GM18858 (cell line): ENCODE measurements around the gene TFAP2C.

Experiments
- ATAC-seq: cut with Tn5 transposase; IDR thresholded peaks from one replicate; pipeline ENCODE4 v1.9.1; 2021; ENCODE audit not compliant: unreplicated experiment

Gene TFAP2C

DNA sequence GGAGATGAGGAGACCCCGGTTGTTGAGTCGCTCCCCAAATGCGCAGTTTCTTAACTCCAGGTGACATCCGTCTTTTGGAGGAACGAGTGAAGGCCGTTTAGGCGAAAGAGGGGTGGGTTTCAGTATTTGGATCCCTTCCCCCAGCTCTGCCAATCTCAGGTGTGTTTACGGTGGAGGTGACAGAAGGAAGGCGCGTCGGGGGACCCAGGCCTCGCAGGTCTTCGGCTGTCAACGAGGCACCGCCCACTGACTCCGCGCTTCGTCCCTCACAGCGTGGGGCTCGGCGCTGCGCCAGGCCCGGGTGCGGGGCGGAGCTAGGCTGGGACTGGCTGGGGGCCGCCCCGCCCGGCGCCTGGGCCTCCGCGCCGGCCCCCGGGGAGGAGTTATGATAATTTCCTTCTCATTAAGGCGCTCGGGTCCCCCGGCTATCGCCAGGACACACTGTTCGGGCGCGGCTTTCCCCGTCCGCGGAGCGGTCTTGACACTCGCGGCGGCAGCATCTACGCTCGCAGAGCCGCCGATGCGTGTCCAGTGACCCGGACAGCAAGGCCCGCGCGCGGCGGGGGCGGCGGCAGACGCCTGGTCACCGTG is at the start of gene TFAP2C:
TFAP2C (plus strand) TSS at position 434 of the 591 bp plus-strand sequence. CDS start 239 bp downstream, outside the sequence.
- no peak for ATAC-seq

DNA sequence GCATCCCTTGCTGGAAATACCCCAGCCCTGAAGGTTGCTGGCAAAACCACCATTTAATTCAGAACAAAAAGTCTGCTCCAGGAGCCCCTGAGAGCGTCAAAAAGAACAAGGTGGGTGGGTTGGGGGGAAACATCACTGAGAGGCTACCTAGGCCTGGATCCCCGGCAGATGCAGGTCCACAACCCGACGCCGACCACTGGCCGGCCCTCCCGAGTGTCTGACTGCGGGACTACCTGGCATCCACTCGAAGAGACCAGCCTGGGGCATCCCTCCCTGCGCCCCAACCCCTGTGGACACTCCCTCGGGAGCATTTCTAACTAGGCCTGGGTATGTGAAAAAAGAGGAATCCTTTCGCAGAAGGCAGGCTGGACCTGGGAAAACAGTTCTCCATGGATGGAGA is 48.9 kb upstream of the TFAP2C start:
- ATAC-seq: no peak

DNA sequence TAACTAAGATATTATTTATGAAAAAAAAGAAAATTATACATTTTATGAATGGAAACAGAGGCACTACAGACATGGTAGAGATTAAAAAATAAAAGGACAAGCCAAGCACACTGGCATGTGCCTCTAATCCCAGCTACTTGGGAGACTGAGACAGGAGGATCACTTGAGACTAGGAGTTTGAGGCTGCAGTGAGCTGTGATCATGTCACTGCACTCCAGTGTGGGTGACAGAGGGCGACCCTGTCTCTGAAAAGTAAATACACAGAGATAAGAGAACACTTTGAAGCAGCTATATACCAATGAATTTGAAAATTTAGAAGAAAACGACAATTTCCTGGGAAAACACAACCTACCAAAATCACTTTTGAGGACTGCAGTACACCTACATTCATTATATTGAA is 47.4 kb upstream of the TFAP2C start:
- no peak for ATAC-seq

DNA sequence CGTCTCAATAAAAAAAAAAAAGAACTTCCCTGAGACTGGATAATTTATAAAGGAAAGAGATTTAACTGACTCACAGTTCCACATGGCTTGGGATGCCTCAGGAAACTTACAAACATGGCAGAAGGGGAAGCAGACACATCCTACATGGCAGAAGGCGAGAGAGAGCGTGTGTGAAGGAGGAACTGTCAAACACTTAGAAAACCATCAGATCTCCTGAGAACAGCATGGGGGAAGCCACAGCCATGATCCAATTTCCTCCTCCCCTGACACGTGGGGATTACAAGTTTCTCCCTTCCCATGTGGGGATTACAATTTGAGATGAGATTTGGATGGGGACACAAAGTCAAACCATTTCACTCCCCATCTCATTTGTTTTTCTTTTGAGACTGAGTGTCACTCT is 46.6 kb upstream of the TFAP2C start:
- no peak for ATAC-seq

DNA sequence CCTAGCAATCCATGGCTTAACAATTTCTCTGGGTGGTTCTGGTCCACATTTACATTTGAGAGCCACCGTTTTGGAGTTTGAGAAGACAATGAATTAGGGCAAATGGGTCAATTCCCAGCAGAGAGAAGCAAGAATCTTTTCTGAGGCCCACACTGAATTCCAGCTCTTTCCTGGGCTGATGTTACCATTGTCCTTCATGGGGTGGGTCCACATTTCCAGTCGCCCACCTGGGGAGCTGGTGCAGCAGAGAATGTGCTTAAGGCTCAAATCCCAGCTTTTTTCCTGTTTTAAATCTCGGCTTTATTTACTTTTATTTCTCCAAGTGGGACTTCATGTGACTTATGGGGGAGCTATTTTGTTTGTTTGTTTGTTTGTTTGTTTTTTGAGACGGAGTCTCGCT is 44.2 kb upstream of the TFAP2C start:
- no peak for ATAC-seq

DNA sequence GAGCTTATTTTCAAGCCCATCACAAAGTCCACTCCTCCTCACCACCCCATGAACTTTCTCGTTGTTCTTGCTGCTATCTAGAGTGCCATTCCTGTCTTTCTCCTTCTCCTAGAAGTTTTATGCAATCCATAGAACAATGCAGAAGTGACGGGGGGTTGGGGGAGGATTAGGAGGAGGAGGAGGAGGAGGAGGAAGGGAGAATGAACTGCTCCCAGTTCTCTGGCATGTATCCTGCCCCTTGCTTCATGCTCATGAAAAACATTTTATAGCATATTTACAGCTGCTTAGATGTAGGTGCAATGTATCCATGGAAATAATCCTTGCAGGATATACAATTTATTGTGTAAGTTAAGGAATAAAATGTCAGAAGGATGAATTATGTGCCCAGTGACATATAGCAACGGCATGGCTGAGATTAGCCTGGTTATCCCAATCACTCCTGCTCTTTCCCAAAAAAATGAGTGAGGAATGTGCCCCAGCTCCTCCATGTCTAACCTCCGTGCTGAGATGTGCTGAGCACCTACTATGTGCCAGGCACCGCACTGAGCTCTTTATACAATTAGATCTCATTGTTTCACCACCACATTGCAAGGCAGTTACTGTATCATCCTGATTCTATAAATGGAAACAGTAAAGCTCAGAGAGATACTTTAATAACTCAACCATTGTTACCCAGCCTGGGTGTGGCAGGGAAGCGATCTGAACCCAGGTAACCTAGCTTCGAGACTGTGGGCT is 41.6 kb upstream of the TFAP2C start:
- ATAC-seq: no peak

DNA sequence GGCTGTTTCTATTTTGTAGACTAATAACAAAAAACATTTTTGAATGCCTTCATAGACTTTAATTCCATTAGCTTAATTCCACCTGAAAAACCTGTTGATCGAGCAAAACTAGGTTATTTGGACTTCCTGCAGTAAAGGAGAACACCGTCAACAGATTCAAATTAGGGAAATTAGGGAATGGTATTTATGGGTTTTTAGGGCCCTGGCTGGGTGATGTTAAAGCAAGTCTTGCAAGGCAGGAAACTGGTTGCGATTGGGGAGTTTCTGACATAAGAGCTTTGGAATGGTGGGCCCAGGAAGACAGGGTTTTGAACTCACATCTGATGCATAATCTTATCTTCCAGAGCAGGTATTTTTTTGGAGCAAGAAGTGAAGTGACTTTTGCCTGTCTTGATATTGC is 40.1 kb upstream of the TFAP2C start:
- ATAC-seq: no peak

DNA sequence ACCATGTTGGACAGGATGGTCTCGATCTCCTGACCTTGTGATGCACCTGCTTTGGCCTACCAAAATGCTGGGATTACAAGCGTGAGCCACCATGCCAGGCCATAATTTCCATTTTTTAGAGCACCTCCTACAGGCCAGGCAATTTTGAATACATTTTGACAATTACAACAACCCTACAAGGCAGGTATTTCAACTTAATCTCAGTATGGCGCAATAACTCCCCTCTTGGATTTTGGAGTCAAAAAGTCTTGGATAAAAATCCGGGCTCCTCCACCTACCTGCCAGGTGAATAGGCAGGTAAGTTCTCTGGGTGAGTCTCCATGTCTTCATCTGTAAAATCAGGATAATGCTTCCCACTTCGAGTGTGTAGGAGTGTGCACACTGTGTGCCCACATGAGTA is 39.5 kb upstream of the TFAP2C start:
- no peak for ATAC-seq

DNA sequence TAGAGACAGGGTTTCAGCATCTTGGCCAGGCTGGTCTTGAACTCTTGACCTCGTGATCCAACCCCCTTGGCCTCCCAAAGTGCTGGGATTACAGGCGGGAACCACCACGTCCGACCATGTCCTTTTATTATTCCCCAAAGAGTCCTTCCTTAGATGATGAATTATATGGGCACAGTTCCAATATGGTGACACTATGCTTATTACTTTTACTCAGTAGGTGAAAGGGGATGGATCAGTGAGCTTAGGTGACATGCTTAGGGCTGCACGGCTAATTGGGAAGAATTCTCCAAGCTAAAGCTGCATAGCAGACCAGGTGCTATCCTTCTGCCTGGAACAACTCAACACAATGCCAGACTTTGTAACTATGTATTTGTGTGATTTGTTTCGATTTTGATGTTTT is 38.2 kb upstream of the TFAP2C start:
- ATAC-seq: no peak

DNA sequence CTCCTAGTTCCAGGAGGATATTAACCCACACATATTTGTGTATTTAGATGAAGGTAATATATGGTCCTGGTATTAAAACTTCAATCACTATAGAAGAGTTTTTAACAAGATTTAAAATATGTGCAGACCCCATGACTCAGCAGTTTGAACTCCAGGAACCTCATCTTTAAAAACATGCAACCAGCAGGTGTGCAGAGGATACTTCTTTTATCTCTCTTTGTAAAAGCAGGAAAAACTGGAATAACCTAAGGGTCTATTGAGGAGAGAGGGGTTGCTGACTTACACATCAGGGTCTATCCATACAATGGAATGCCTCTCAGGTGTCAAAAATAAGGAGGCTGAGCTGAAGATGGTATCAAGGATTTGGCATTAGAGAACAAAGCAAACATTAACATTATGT is 36.9 kb upstream of the TFAP2C start:
- no peak for ATAC-seq

DNA sequence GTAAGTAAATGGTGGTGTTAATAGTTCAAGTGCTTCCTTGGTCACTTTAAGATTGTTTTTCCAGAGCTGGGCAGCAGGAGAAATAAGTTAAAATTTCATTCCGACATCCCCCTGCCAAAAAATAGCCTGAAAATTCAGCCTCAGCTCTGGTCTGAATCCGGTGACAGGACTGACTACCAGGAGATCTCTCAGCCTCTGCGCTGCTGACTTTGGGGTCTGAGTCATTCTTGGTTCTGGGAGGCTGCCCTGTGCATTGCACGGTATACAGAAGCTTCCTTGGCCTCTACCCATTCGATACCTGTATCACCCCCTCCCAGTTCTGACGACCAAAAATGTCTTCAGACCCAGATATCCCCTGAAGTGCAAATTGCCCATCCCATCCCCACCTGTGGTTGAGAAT is 36.3 kb upstream of the TFAP2C start:
- ATAC-seq: no peak

DNA sequence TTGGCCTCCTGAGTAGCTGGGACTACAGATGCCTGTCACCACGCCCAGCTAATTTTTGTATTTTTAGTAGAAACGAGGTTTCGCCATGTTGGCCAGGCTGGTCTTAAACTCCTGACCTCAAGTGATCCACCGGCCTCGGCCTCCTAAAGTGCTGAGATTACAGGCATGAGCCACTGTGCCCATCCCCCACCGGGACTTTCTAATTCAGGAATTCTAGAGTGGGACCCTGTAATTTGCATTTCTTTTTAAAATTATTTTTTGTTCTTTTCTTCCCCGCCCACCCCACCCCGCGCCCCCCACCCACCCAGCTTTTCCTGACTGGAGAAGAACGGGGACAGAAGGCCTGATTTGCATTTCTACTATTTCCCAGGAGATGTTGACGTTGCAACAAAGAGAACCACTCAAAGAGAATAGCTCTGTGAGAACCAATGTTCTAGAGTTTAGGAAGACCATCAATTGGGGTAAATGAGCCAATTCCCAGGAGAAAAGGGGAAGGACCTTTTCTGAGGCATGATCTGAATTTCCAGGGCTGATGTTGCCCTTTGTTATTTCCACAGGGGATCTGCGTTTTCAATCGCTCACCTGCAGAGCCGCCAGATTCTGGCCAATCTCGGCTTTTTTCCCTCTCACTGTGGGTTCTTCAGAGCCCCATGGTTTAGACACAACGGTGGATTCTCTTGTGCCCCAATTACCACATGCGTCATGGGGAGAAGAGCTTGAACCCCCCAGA is 33.2 kb upstream of the TFAP2C start:
- no peak for ATAC-seq

DNA sequence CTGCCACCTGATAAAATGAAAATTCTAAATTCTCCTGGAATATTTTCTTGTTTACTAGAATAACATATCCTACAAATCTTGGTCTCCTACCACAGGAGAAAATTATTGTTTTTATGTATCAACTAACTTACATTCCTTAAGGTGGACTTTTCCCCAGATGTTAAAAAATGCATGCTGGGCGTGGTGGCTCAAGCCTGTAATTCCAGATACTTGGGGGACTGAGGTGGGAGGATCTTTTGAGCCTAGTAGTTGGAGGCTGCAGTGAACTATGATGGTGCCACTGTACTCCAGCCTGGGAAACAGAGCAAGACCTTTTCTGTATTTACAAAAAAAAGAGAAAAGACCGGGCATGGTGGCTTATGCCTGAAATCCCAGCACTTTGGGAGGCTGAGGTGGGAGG is 27.9 kb upstream of the TFAP2C start:
- ATAC-seq: no peak

DNA sequence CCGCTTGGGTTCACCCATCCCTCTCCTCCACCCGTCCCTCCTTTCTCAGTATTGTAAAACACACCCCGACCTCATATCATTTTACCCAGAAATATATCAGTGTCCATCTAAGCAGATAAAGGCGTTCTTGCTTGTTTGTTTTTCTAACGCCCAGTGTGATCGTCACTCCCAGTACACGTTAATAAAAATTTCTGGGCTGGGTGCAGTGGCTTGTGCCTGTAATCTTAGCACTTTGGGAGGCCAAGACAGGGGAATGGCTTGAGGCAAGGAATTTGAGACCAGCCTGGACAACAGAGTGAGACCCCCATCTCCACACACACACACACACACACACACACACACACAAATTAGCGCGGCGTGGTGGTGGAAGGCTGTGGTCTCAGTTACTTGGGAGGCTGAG is 24.4 kb upstream of the TFAP2C start:
- no peak for ATAC-seq

DNA sequence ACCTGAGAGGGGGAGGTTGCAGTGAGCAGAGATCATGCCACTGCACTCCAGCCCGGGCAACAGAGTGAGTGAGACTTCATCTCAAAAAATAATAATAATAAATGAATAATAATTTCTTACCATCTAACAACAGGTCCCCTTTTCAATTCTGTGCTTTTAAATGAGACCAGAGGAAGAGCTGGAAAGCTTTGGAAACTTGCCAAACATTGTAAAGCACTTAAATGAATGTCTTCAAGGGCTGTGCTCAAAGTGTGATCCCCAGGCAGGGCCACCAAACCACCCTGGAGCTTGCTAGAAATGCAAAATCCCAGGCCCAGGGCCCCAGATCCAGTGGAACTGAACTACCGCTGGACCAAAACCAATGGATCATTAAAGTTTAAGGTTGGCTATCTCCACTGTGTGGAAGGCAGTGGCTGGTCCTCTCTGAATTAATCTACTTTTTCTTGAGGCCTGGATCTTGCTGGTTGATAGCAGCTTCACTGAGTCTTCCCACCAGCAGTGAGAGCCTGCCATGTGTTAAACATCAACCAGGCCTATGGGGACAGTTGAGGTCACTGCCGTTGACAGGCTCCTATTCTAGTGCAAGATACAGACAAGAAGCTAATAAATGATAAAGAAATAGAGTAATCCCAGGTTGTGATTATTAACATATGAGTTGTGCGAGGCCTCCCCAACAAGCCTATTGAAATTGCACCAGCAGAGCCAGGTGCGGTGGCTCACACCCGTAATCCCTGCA is 23.7 kb upstream of the TFAP2C start:
- no peak for ATAC-seq

DNA sequence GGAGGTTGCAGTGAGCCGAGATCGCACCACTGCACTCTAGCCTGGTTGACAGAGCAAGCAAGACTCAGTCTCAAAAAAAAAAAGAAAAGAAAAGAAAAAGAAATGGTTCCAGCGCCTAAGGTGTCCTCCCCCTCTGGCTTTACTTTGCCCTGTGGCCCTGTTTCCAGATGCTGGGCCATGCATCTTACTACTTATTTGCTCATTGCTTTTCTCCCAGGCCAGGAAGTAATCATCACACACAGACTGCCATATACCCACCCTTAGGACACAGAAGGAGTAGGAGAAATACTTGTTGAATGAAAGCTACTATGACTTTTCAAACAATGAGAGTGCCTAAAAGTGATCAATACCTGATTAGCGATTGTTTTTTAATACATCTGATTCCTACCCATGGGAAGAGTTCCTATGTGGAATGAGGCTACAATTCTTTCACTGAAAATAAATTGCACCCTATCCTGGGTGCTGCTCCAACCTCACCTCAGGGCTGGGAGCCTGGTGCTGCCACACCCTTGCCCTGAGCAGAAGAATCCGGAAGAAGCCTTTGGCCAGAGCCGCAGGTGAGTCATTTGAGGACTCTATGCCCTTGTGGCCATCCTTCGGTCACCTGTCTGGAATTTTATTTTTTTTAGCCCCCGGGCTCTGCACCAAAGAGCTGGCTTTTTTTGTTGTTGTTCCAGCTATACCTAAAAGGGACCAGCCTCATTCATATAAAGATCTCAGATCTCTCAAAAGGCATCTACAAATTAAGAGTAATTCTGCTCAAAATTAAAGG is 22.7 kb upstream of the TFAP2C start:
- no peak for ATAC-seq

DNA sequence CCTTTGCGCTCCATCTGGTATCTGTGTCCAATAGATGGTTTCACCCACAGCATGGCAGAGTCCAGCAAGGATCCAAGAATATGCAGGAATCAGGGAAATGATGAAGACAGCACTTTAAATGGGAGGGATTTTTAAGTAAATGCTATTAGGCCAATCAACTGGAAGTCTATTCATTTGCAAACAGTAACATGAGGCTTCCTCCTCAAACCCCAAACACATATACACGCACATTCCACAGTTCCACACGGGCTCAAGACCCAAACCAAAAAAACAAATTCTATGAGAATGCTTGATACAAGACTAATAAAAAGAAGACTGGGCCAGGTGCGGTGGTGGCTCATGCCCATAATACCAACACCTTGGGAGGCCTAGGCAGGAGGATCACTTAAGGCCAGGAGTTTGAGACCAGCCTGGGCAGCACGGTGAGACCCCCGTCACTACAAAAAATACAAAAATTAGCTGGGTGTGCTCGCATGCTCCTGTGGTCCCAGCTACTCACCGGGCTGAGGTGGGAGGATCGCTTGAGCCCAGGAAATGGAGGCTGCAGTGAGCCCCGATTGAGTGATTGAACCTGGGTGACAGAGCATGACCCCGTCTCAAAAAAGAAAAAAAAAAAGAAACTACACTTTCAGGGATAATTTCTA is 21.9 kb upstream of the TFAP2C start:
- ATAC-seq: no peak

DNA sequence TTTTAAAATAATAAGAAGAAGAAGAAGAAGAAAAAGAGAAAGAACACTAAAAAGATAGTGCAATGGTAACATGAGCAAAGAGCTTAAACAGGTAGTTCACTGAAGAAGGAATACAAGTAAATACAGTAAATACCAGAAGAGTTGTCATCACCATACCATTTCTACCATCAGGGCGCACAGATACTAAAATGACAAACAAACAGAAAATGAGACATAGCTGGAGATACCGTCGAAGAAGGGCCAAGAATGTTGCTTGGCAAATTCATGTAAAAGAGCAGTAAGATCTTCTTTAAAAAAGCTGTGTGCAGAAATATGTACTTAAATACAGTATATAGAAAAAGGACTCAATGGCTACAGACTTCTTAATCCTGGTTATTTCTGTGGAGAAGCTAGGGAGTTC is 20.7 kb upstream of the TFAP2C start:
- no peak for ATAC-seq

DNA sequence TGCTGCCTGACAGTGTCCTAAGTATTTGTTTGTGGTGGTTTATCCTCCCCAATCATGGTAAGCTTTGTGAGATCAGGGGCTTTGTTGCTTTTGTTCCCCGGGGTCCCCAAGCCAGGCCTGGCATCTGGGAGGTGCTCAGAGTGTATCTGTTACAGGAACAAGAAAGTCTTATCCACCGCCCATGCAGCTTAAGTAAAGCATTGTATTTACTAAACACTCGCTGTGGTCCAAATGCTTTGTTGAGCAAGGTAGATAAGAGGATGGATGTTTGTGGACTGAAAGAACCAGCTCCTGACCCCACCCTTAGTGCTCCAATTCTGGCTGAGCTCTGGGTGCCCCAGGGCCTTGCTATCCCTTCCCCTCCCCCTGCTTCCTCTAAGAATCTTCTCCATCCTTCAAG is 19.8 kb upstream of the TFAP2C start:
- ATAC-seq: no peak

DNA sequence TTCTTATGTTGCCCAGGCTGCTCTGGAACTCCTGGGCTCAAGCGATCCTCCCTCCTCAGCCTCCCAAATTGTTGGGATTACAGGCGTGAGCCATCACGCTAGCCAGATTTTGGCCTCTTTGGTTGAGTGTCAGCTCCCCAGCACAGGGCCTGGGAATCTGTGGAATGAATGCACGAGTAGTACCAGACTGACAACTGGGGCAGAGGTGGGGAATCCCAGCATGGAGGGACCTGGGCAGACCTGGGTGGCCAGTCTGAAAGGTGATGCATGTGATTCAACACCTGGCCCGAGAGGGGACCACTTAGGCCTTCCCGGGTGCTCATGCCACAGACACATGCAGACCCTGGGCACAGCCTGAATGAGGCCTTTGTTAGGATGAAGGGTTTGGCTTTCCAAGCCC is 19.0 kb upstream of the TFAP2C start:
- ATAC-seq: no peak
